NAMALWA (cell line): ENCODE data around the gene ENTPD8.
A peak's percentile ranks its signal among the peaks of the same experiment; 100 is the strongest.
"Not testable (repeated sequence)": the region's sequence is repeated elsewhere in the genome, so short reads cannot be mapped to it uniquely, and the experiment has no call there.

ENCODE experiments used
- DNase-seq: peaks from one replicate; pipeline ENCODE4 v3.0.0-alpha.2; 2015; ENCODE audit warnings: low spot score

The ENTPD8 gene

DNA sequence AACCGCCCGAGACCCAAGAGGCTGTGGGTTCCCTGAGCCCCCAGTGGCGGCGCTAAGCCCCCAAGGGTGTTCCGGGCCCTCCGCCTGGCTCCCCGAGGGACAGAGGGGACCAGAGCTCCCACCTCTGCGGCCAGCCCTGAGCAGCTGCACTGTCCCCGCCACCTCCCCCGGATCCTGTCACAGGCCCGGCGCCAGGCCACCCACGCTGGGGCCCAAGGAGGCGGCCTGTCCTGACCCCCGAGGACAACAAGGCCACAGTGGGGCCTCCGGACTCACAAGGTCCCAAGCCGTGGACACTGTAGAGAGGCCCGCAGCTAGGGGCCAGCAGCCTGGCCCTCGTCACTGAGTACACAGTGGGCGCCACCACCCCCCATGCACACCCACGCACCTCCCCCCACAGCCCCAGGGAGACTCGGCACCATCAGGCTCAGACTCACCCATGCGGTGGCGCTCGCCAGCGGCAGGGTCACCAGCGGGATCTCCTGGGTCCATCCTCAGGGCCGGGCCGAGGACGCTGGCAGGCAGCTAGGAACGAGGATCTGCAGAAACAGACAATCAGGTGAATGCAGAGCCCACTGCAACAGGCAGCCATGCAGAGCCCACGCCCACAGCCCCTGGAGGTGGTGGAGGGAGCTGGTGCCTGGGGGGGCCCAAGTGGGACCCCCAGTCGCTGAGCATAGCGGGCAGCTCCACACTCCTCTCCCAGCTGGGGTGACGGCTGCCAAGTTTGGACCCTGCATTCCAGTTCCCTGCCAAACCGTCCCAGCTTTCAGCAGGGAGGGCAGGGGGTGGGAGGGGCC lies 46.1 kb downstream of the ENTPD8 start:
- DNase-seq, result no peak

DNA sequence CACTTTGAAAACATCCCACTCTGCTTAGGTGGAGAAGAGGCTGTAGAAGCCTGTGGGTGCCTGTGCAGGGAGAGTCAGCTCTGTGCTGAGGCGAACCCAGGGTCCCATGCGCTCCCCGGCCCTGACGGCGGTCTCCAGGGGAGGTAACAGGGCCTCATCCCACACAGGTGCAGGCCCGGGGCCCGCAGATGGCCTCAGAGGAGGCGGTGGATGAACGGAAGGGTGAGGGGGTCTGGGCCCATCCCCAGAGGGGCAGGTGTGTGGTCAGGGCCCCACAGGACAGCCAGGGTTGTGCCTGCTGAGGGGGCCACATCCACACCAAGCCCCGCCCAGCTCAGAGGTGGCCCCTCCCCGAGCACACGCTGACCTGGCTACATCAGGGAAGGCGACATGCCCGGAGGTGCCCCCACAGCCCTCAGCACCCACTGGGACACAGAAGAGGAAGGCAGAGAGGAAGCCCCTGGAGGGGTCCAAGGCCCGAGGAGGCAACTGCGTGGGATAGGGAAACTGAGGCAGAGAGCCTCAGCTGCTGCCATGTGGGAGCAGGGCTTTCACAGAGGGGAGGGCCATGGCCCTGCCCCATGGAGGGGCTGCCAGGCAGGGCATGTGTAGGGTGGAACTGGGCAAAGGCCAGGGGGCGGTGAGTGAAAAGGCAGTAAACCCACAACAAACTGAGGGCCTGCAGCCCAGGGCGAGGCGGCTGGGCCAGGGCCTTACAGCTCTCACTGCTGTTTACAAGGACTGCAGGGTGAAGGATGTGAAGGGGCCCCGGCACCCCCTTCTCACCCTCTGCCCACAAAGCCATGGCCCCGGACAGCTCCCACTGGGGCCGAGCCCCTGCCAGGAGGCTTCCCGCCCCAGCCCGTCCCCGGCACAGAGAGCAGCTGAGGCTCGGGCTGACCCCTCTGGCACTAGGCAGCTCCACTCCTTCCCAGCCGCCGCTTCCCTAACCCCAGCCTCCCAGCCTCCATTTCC lies 47.7 kb downstream of the ENTPD8 start:
- DNase-seq, result peak; percentile 33

DNA sequence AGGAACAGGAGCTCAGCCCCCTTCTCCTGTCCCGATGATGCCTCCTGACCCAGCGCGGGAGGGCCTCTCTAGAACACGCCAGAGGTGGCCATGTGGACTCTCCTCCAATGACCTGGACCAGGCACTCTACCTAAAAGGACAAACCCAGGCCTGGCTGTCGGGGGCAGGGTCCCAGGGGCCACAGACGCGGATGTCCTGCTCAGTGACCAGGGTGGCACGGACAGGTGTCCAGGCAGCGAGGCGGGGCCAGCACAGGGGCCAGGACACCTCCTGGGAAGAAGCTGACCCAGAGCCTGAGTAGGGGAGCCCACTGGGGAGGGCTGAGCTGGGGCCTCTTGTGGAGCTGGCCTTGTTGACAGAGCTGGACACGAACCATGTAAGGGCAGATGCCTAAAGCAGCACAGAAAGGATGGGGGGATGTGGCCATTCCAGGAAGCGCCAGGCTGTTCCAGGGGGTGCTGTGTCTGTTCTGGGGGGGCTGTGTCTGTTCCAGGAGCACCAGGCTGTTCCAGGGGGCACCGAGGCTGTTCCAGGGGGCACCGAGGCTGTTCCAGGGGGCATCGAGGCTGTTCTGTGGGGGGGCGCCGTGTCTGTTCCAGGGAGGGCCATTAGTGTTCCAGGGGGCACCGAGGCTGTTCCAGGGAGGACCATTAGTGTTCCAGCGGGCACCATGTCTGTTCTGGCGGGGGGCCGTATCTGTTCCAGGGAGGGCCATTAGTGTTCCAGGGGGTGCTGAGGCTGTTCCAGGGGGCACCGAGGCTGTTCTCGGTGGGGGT lies 48.7 kb downstream of the ENTPD8 start:
- no peak for DNase-seq

DNA sequence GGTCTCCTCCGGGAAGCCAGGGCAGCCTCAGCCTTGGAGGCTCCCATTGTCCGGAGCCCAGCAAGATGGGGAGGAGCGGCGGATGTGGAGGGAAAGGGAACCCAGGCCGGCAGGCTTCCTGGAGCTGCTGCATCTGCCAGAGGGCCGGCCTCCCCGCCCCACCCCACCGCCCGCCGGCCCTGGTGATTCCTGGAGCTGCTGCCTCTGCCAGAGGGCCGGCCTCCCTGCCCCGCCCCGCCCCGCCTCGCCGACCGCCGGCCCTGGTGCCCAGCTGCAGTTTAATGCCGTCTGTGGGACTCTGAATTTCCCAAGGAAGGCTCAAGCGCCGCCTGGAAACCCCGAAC lies 49.8 kb downstream of the ENTPD8 start:
- no peak for DNase-seq

- DNase-seq, result peak; percentile 89
These were observed 50.4 kb downstream of the ENTPD8 start for GRCh38 chr9:137390553-137391410.

DNA sequence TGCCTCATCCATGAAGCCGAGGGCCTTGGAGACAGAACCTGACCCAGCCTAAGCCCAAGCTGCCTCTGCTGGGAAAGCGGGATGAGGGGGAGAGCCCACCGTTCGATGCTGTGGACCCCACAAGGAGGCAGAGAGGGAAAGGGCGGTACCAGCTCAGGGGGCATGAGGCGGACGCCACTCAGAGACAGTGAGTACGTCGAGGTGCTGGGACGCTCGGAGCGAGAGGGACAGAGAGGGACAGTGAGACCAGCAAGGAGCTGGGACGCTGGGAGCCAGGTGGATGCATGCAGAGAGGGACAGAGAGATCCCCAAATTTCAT lies 51.8 kb downstream of the ENTPD8 start:
- no peak for DNase-seq

- no peak for DNase-seq
These were observed 52.3 kb downstream of the ENTPD8 start for GRCh38 chr9:137388589-137389427.

DNA sequence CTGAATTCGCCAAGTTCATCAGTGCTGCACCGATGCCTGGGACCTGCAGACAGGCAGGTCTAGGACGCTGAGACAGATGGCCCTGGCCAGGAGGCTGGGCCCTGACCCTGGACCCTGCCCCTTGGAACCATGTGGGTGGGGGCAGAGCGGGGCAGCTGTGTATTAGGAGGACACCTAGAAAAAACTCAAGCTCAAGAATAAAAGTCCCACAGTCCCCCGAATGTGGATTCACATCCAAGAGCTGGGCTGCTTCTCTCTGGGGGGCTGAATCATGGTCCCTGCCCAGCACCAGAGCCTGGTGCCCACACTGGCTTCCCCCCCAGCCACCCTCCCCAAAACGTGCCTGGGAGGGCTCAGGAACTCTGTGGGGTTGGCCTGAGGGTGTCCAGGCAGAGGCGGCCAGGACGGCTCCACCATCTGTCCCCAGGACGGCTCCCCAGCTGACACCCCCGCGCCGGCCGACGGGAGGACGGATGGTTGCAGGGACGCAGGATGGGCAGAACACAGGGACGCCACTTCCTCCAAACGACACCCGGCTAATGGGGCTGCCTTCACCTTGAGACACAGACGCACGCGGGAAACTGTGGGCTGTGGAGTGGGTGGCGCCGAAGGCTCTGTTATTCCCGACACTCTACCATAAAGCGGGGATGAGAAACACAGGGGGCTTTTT lies 53.1 kb downstream of the ENTPD8 start:
- DNase-seq, result no peak

- peak; percentile 35 for DNase-seq
These were observed 53.9 kb downstream of the ENTPD8 start for GRCh38 chr9:137387114-137387890.

DNA sequence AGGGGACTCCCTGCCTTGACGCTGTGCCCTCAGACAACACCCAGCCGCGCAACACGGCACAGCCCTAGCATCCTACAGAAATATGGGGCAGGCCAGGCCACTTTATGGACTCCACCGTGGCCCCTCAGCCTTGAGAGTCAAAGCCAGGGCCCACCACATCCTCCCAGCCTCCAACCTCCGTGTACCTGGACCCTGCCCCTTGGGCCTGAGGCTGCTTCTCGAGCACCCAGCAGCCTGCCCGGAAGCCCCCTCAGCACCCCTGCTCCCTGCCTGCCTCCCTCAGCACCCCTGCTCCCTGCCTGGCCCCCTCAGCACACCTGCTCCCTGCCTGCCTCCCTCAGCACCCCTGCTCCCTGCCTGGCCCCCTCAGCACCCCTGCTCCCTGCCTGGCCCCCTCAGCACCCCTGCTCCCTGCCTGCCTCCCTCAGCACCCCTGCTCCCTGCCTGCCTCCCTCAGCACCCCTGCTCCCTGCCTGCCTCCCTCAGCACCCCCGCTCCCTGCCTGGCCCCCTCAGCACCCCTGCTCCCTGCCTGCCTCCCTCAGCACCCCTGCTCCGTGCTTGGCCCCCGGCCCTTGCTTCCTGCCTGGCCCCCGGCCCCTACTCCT lies 54.5 kb downstream of the ENTPD8 start:
- not testable (repeated sequence) for DNase-seq

DNA sequence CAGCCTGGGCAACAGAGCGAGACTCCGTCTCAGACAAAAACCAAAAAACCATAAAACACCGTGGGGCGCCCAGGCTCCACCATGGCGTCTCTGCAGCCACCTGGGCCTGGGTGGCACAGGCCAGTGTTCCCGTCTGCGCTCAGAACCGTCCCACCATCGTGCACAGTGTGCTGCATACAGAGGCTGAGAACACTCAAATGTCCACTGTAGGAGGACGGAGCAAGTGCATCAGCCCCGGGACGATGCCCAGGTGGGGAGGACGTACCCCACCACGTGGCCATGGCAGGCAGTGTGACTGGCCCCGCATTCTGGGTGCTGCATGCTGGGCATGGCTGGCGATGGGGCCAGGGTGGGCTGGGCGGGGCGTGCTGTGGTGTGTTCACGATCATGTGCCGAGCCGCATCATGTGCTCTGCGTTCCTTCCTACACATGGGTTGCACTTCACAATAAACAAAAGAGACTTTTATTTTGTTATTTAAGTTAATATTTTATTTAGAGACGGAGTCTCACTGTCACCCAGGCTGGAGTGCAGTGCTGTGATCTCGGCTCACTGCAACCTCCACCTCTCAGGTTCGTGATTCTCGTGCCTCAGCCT lies 56.0 kb downstream of the ENTPD8 start:
- no peak for DNase-seq
